ENCODE measurements around the gene TNNI3.

TNNI3 gene

DNA sequence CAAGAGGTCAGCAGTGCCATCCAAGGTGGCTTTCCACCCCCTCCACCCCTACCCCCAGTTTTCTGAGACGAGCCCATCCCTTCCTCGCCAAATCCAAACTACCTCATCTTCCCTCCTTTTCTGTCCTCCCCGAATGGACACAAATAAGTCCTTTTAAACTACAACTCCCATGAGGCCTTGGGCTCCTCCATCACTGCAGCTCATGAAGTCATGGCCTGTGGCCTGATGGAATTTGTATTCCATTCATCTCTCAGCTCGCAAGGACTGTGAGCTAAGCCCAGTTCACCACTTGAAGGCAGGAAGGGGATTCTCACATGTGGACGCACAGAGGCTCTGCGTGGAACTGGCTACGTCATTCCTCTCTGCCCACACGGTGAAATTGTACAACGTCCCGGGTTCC is 39.3 kb upstream of the TNNI3 start:
- ChIA-PET CTCF (no interaction called here), POLR2A (ENCODE audit: low non-redundant PET) (no interaction called here)
- peak overlapping the region; percentile 75 for H3K27ac ChIP-seq
- DNase-seq (ENCODE audit: low spot score) = no peak
- no peak for TF ChIP-seq CTCF (conservative IDR thresholded peaks at IDR 0.05; ENCODE audit: low read depth)

DNA sequence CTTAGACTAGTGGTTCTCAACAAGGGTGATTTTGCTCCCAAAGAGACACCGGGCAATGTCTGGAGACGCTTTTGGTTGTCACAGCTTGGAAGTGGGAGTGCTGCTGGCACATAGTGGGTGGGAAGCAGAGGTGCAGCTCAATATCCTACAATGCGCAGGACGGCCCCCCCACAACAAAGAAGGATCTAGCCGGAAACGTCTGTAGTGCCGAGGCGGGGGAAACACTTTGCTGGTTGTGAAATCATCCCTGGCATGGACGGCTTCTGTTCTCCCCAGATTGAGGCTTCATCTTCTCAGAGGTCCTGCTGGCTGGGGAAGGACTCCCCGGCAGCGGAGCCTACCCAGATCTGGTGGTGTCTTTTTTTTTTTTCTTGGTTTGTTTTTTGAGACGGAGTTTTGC is 35.9 kb upstream of the TNNI3 start:
- TF ChIP-seq CTCF (conservative IDR thresholded peaks at IDR 0.05; ENCODE audit: low read depth) = no peak
- ChIA-PET CTCF (no interaction called here), POLR2A (ENCODE audit: low non-redundant PET) (interaction anchor here (0.7 kb wide), 1 partner anchor 113 kb away, joined by 3 read pairs; no protein-coding TSS in a partner anchor)
- peak overlapping the region; percentile 47 for H3K27ac ChIP-seq
- DNase-seq (ENCODE audit: low spot score) = no peak

- ChIA-PET POLR2A (ENCODE audit: low non-redundant PET) (interaction anchor here (0.6 to 1.4 kb wide), 3 partner anchors 10 to 218 kb away, joined by 3 to 4 read pairs (median 3); partner anchors contain the start of genes PPP6R1 and SYT5), CTCF (interaction anchor here (0.8 to 0.9 kb wide), 2 partner anchors 8 to 229 kb away, joined by 3 read pairs; no protein-coding TSS in a partner anchor)
- DNase-seq (ENCODE audit: low spot score) = peak; percentile 98
Measured at GRCh38 chr19:55189403-55189835, 31.9 kb upstream of the TNNI3 start.

GRCh38 chr19:55188625-55189024 is 31.1 kb upstream of the TNNI3 start:
- H3K27ac ChIP-seq = peak overlapping the region; percentile 100
- no peak for DNase-seq (ENCODE audit: low spot score)
- ChIA-PET CTCF (interaction anchor here (0.9 kb wide), 1 partner anchor 9 kb away, joined by 3 read pairs; no protein-coding TSS in a partner anchor), POLR2A (ENCODE audit: low non-redundant PET) (interaction anchor here (1.0 to 1.4 kb wide), 2 partner anchors 9 to 218 kb away, joined by 3 to 4 read pairs; partner anchors contain the start of gene SYT5)
- no peak for TF ChIP-seq CTCF (conservative IDR thresholded peaks at IDR 0.05; ENCODE audit: low read depth)

More at GRCh38 chr19:55189403-55189835, 31.9 kb upstream of the TNNI3 start:
- peak overlapping the region; percentile 100 for H3K27ac ChIP-seq
- no peak for TF ChIP-seq CTCF (conservative IDR thresholded peaks at IDR 0.05; ENCODE audit: low read depth)

GRCh38 chr19:55186080-55186479 is 28.5 kb upstream of the TNNI3 start:
- no peak for DNase-seq (ENCODE audit: low spot score)
- TF ChIP-seq CTCF (conservative IDR thresholded peaks at IDR 0.05; ENCODE audit: low read depth) = no peak
- CTCF ChIA-PET = no interaction called here
- H3K27ac ChIP-seq = peak overlapping the region; percentile 45
- POLR2A ChIA-PET (ENCODE audit: low non-redundant PET) = no interaction called here

DNA sequence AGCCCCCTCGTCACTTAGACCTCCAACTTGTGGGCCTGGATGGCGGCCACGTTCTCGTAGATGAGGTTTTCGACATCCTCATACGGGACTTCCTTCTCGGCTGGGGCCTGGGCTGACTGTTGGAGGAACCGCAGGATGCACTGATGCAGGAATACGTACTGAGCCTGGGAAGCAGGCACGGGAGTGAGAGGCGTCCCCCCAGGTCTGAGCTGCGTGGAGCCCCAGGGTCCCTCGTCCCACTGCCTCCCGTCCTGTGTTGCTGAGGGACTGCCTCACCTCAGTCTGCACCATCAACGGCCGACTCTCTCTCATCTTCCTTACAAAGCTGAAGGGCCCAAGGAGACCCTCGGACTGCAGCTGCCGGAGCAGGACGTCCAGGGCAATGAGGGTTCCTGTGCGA is 24.2 kb upstream of the TNNI3 start:
- H3K27ac ChIP-seq = no peak overlapping the region
- TF ChIP-seq CTCF (conservative IDR thresholded peaks at IDR 0.05; ENCODE audit: low read depth) = no peak
- ChIA-PET POLR2A (ENCODE audit: low non-redundant PET) (no interaction called here), CTCF (interaction anchor here (0.6 kb wide), 1 partner anchor 285 kb away, joined by 3 read pairs; no protein-coding TSS in a partner anchor)
- DNase-seq (ENCODE audit: low spot score) = no peak

All from RWPE1 (cell line).